ENCODE measurements around the gene OR2F2.
A peak's percentile ranks its signal among the peaks of the same experiment; 100 is the strongest.

OR2F2 gene

DNA sequence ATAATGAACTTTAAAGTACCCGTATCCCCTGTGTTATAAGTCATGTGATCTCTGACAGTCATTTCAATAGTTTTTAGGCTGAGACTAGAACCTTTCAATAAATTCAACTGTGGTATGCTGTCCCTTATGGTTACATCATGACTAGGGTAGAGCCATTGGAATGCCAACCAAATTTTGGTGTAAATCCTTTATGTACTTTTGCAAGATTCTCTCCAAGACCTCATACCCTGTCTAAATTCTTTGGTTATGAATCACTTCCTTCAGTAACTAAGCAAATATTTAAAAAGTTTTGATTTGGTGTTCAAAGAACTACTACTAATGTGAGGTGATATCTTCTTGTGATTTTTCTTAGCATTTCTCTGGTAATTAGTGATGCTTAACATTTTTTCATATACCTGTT lies 44.3 kb downstream of the OR2F2 start:
- peak; percentile 16 for DNase-seq (ENCODE audit: low read depth)

DNA sequence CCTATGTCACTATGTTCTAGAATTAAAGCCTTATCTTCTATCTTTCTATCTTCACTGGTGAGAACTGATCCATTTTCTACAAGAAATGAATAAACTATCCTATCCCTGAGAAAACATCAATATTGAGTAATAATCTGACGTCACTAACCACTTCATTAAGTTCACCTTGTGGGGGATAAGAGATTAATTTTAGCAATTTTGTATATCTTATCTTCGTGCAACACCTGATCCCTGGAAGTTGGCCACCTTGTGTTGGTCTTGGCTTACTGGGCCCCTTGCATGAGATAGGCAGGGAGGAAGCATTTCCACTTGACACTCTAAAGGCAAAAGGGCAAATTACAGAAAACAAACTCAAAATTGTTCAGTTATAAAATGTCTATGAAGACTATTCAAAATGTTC lies 45.0 kb downstream of the OR2F2 start:
- DNase-seq (ENCODE audit: low read depth) = no peak

DNA sequence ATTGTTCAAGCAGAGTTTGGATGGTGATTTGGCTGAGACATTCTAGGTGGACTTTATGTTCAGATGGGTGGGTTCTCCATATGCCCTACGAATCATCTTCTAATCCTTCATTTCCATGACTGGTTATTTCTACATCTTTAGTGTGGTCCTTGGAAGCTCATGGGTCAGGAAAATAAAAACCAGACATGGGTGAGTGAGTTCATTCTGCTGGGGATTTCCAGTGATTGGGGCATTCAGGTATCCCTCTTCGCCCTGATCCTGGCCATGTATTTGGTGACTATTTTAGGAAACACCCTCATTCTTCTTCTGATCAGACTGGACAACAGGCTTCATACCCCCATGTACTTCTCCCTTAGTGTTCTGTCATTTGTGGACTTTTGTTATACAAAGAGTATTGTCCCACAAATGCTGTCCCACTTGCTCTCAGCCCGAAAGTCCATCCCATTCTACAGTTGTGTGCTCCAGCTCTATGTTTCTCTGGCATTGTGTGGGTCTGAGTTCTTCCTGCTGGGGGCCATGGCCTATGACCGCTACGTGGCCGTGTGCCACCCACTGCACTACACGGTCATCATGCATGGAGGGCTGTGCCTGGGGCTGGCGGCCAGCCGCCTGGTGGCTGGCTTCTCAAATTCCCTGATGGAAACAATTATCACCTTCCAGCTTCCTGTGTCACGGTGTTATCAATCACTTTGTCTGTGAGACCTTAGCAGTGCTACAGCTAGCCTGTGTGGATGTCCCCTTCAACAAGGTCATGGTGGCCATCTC lies 45.9 kb downstream of the OR2F2 start:
- DNase-seq (ENCODE audit: low read depth) = no peak

DNA sequence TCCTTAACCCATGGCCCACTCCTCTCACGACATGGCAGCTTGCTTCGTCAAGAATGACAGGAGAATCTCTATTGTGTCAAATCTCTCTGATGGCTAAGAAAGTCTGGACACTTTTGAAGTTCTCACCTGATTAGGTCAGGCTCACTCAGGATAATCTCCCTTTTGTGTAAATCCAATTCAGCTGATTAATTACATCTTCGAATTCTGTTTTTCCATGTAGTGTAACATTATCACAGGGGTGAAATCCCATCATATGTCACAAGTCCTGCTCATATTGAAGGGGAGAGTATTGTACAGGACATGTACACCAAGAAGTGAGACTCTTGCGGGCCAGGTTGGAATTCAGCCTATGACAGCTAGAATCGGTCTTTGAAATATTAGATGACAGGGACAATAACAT lies 48.9 kb downstream of the OR2F2 start:
- DNase-seq (ENCODE audit: low read depth) = no peak

Measured in stromal cell of bone marrow (primary cell).